SK-N-SH (cell line): ENCODE data around the gene DRGX. TPM values are rescaled to one million over a fixed set of nuclear protein-coding genes. Genes with fewer than 3 reads are reported as not detected.

Source experiments
- CTCF ChIA-PET: fragments of 300-600, 350-600 bp; formaldehyde crosslinking; extraction: SDS; loops from one replicate; lab custom pipeline; 2021; lab: Yijun Ruan, JAX
- POLR2A ChIA-PET: fragments of 350-600 bp; sonication (Branson Sonifier 250); formaldehyde crosslinking; extraction: SDS; loops from one replicate; lab custom pipeline; 2020; ENCODE audit warnings: antibody characterized with exemption, inconsistent platforms; lab: Yijun Ruan, JAX
- DNase-seq: peaks from one replicate; pipeline ENCODE4 v3.0.0; 2012
- H2AFZ ChIP-seq: fragments of 200-600 bp; sonication (generic); 2 replicates; pipeline ENCODE4 v1.8.1; 2016; ENCODE audit warnings: antibody characterized with exemption, mild to moderate bottlenecking, low read depth
- H3F3A ChIP-seq: fragments of 200-600 bp; sonication (generic); replicated peaks from 2 replicates; pipeline ENCODE3; 2016; ENCODE audit warnings: antibody characterized with exemption, mild to moderate bottlenecking; ENCODE audit not compliant: insufficient read depth
- H3K27ac ChIP-seq, 2 experiments: fragments of 200-500 bp in 1 of 2; fragments of 200-600 bp in 1 of 2; sonication (Bioruptor generic) in 1 of 2; sonication (generic), shearing (Covaris generic) in 1 of 2; 2 replicates each; pipeline versions ENCODE4 v1.5.1 to v1.6.1; 2014 to 2016; ENCODE audit warnings: low read depth in 2 of 2, inconsistent platforms in 1 of 2, low read length in 1 of 2, mild to moderate bottlenecking in 1 of 2, mixed read lengths in 1 of 2
- H3K27me3 ChIP-seq: fragments of 200-600 bp; sonication (generic), shearing (Covaris generic); 2 replicates; pipeline ENCODE4 v1.6.1; 2016; ENCODE audit warnings: mixed run types; ENCODE audit not compliant: insufficient read depth
- H3K36me3 ChIP-seq, 2 experiments: fragments of 200-500 bp in 1 of 2; fragments of 200-600 bp in 1 of 2; sonication (Bioruptor generic) in 1 of 2; sonication (generic) in 1 of 2; replicated peaks in 1 of 2; 2 replicates each; pipeline versions ENCODE3 to v1.5.1; 2014 to 2016; ENCODE audit warnings: low read length in 1 of 2, mild to moderate bottlenecking in 1 of 2; ENCODE audit not compliant: insufficient read depth in 2 of 2, control insufficient read depth in 1 of 2
- H3K4me1 ChIP-seq, 2 experiments: fragments of 200-500 bp in 1 of 2; fragments of 200-600 bp in 1 of 2; sonication (Bioruptor generic) in 1 of 2; sonication (generic), shearing (Covaris generic) in 1 of 2; 2 replicates each; pipeline versions ENCODE4 v1.5.1 to v1.6.1; 2014 to 2016; ENCODE audit warnings: low read depth in 1 of 2, low read length in 1 of 2, mixed run types in 1 of 2; ENCODE audit not compliant: insufficient read depth in 2 of 2, control insufficient read depth in 1 of 2
- H3K4me2 ChIP-seq: fragments of 200-600 bp; sonication (generic), shearing (Covaris generic); 2 replicates; pipeline ENCODE4 v1.6.1; 2017; ENCODE audit warnings: mixed run types
- H3K4me3 ChIP-seq, 2 experiments: fragments of 200-500 bp in 1 of 2; fragments of 200-600 bp in 1 of 2; sonication (Bioruptor generic) in 1 of 2; sonication (generic), shearing (Covaris generic) in 1 of 2; 2 replicates each; pipeline versions ENCODE4 v1.5.1 to v1.8.1; 2014 to 2016; ENCODE audit warnings: low read depth in 2 of 2, inconsistent platforms in 1 of 2, low read length in 1 of 2, mild to moderate bottlenecking in 1 of 2, mixed read lengths in 1 of 2, moderate library complexity in 1 of 2
- H3K79me2 ChIP-seq: fragments of 200-600 bp; sonication (generic); 2 replicates; pipeline ENCODE4 v1.8.1; 2017; ENCODE audit warnings: mild to moderate bottlenecking; ENCODE audit not compliant: insufficient read depth
- H3K9ac ChIP-seq: fragments of 200-600 bp; sonication (generic); 2 replicates; pipeline ENCODE4 v1.6.1; 2017; ENCODE audit warnings: mixed run types
- H3K9me2 ChIP-seq: fragments of 200-600 bp; sonication (generic); 2 replicates; pipeline ENCODE4 v1.6.1; 2017; ENCODE audit warnings: mixed run types
- H3K9me3 ChIP-seq: fragments of 200-600 bp; sonication (generic); 2 replicates; pipeline ENCODE4 v1.6.1; 2017; ENCODE audit warnings: mixed run types, mild to moderate bottlenecking, moderate library complexity
- H4K20me1 ChIP-seq: fragments of 200-600 bp; sonication (generic); 2 replicates; pipeline ENCODE4 v1.6.1; 2017; ENCODE audit warnings: mild to moderate bottlenecking, mixed run types; ENCODE audit not compliant: insufficient read depth
- CHD2 ChIP-seq: fragments of 150-350 bp; IDR thresholded peaks from 2 replicates; pipeline ENCODE4 v1.6.1; 2018; ENCODE audit warnings: low read length; ENCODE audit not compliant: partially characterized antibody
- ELF1 ChIP-seq: IDR thresholded peaks from 2 replicates; pipeline ENCODE4 v1.4.0; 2012
- EP300 ChIP-seq, 2 experiments: IDR thresholded peaks; 2 replicates each; pipeline versions ENCODE4 v1.4.0 to v1.6.1; 2012; ENCODE audit warnings: borderline replicate concordance in 1 of 2, low read depth in 1 of 2, low read length in 1 of 2
- EZH2phosphoT487 ChIP-seq: fragments of 200-600 bp; sonication (generic); IDR thresholded peaks from 2 replicates; pipeline ENCODE4 v1.6.1; 2017; ENCODE audit warnings: low read depth, mixed run types, mild to moderate bottlenecking, antibody characterized with exemption, moderate library complexity, borderline replicate concordance
- FOXJ3 ChIP-seq: sonication (generic); formaldehyde crosslinking; IDR thresholded peaks from 2 replicates; pipeline ENCODE4 v1.5.1; 2020; ENCODE audit warnings: mild to moderate bottlenecking, missing genetic modification reagents
- FOXM1 ChIP-seq: IDR thresholded peaks from 2 replicates; pipeline ENCODE4 v1.4.0; 2012; ENCODE audit warnings: low read depth, mild to moderate bottlenecking
- GABPA ChIP-seq: IDR thresholded peaks from 2 replicates; pipeline ENCODE4 v1.4.0; 2012; ENCODE audit warnings: low read depth, mild to moderate bottlenecking
- GATA2 ChIP-seq: sonication (generic); formaldehyde crosslinking; IDR thresholded peaks from 2 replicates; pipeline ENCODE4 v1.5.0; 2020; ENCODE audit warnings: mild to moderate bottlenecking, missing genetic modification reagents
- IRF3 ChIP-seq: fragments of 150-350 bp; IDR thresholded peaks from 2 replicates; pipeline ENCODE4 v1.6.1; 2016; ENCODE audit warnings: mild to moderate bottlenecking, low read depth, low read length
- MAX ChIP-seq: IDR thresholded peaks from 2 replicates; pipeline ENCODE4 v1.4.0; 2012; ENCODE audit warnings: low read depth
- MEF2A ChIP-seq: IDR thresholded peaks from 2 replicates; pipeline ENCODE4 v1.4.0; 2012; ENCODE audit warnings: low read depth, borderline replicate concordance
- MXI1 ChIP-seq: IDR thresholded peaks from 2 replicates; pipeline ENCODE4 v1.6.1; 2012; ENCODE audit warnings: mild to moderate bottlenecking, low read depth, low read length, improper control_type of control experiment
- PBX3 ChIP-seq: IDR thresholded peaks from 2 replicates; pipeline ENCODE4; 2012
- POLR2AphosphoS5 ChIP-seq: IDR thresholded peaks from 2 replicates; pipeline ENCODE4 v1.6.1; 2012; ENCODE audit warnings: low read depth, low read length
- RAD21 ChIP-seq: IDR thresholded peaks from 2 replicates; pipeline ENCODE4 v1.6.1; 2012; ENCODE audit warnings: mild to moderate bottlenecking, low read length
- REST ChIP-seq: IDR thresholded peaks from 2 replicates; pipeline ENCODE4 v1.6.1; 2012; ENCODE audit warnings: mild to moderate bottlenecking, low read depth, low read length, moderate library complexity
- RXRA ChIP-seq: IDR thresholded peaks from 2 replicates; pipeline ENCODE4 v1.4.0; 2012; ENCODE audit warnings: low read depth, mild to moderate bottlenecking, borderline replicate concordance
- SMC3 ChIP-seq: IDR thresholded peaks from 2 replicates; pipeline ENCODE4 v1.6.1; 2012; ENCODE audit warnings: low read depth, low read length, improper control_type of control experiment
- USF2 ChIP-seq: fragments of 150-350 bp; IDR thresholded peaks from 2 replicates; pipeline ENCODE4 v1.6.1; 2017; ENCODE audit warnings: antibody characterized with exemption, low read length, low read depth, borderline replicate concordance
- WGBS: methylation state at CpG from one replicate; pipeline ENCODE4 v1.1.6; 2017; ENCODE audit warnings: low lambda C conversion rate; 5-methylcytosine and 5-hydroxymethylcytosine counted together
- polyA plus RNA-seq, 3 experiments: library from polyadenylated mRNA; depleted of rRNA; stranded (reverse); fragments of >200 nt; gene quantifications; 2 replicates each; pipeline ENCODE4 v1.2.3, GENCODE V29; 2012

Gene DRGX
- polyA plus RNA-seq, 1 of the 3 experiments (the other 2 are of a cell fraction): not detected

GRCh38 chr10:49373361-49373760 lies 22.5 kb downstream of the DRGX start:
- Histone ChIP-seq H3K9me3 (no peaks in the 10 kb centered on the region), H3K4me3 (no peak overlapping the region), H4K20me1 (no peaks in the 10 kb centered on the region), H3K36me3 (no peaks in the 10 kb centered on the region), H3K9ac (no peak overlapping the region), H3F3A (no peaks in the 10 kb centered on the region), H3K4me2 (no peak overlapping the region), H3K79me2 (no peaks in the 10 kb centered on the region), H2AFZ (no peak overlapping the region), H3K4me1 (peaks cover 0 to 4% of the 10 kb centered on the region in 2 experiments; a peak in 1 of 4 replicates), H3K27me3 (no peaks in the 10 kb centered on the region), H3K9me2 (no peaks in the 10 kb centered on the region), H3K27ac (no peak overlapping the region)
- CTCF ChIA-PET: interaction anchor here (1.3 kb wide), 1 partner anchor 10 kb away, joined by 3 read pairs; no protein-coding TSS in a partner anchor
- WGBS: 67% methylated on average over 5 of the region's 5 CpGs
- TF ChIP-seq MAX: no peak
- TF ChIP-seq RXRA: no peak
- no peak for TF ChIP-seq RAD21
- TF ChIP-seq PBX3: no peak
- TF ChIP-seq USF2: no peak
- TF ChIP-seq IRF3: no peak
- TF ChIP-seq FOXJ3 (CRISPR knock-in tag): no peak
- no peak for TF ChIP-seq GABPA
- no peak for TF ChIP-seq ELF1
- no peak for TF ChIP-seq MXI1
- TF ChIP-seq CHD2: no peak
- no peak for TF ChIP-seq FOXM1
- TF ChIP-seq EZH2phosphoT487: no peak
- TF ChIP-seq EP300 (IDR thresholded peaks at IDR 0.05; ENCODE audit: borderline replicate concordance in 1 of 2, low read depth in 1 of 2, low read length in 1 of 2): no peak
- TF ChIP-seq SMC3: no peak
- POLR2A ChIA-PET: no interaction called here
- DNase-seq: no peak

GRCh38 chr10:49371967-49372366 lies 23.9 kb downstream of the DRGX start:
- Histone ChIP-seq H3K4me1 (peaks cover 0 to 4% of the 10 kb centered on the region in 2 experiments; a peak in 1 of 4 replicates), H3K27me3 (no peaks in the 10 kb centered on the region), H3K4me3 (no peak overlapping the region), H4K20me1 (no peaks in the 10 kb centered on the region), H3K79me2 (no peaks in the 10 kb centered on the region), H3K9ac (no peak overlapping the region), H3K4me2 (no peak overlapping the region), H3K9me2 (no peaks in the 10 kb centered on the region), H3K27ac (no peak overlapping the region), H3K9me3 (no peaks in the 10 kb centered on the region), H3F3A (no peaks in the 10 kb centered on the region), H3K36me3 (no peaks in the 10 kb centered on the region), H2AFZ (no peak overlapping the region)
- POLR2A ChIA-PET: no interaction called here
- no peak for DNase-seq
- WGBS: 15% methylated on average over 2 of the region's 3 CpGs
- CTCF ChIA-PET: interaction anchor here (0.7 to 1.3 kb wide), 2 partner anchors 12 to 373 kb away, joined by 3 read pairs; no protein-coding TSS in a partner anchor
- TF ChIP-seq MXI1 (no peak), RAD21 (no peak), MEF2A (no peak), GATA2 (CRISPR knock-in tag) (no peak), USF2 (no peak), MAX (no peak), REST (no peak), POLR2AphosphoS5 (no peak)
